COLO668 (cell line): Measurements from ENCODE around the gene GNPTG.
A peak's percentile ranks its signal among the peaks of the same experiment; 100 is the strongest.
"Not testable (repeated sequence)": the region's sequence is repeated elsewhere in the genome, so short reads cannot be mapped to it uniquely, and the experiment has no call there.

ENCODE experiments used
- DNase-seq: peaks from one replicate; lab custom pipeline; 2025; ENCODE audit not compliant: unreplicated experiment; lab: John Stamatoyannopoulos, UW

GNPTG gene

GRCh38 chr16:1318268-1318545 lies 33.5 kb upstream of the GNPTG start:
- no peak for DNase-seq

DNA sequence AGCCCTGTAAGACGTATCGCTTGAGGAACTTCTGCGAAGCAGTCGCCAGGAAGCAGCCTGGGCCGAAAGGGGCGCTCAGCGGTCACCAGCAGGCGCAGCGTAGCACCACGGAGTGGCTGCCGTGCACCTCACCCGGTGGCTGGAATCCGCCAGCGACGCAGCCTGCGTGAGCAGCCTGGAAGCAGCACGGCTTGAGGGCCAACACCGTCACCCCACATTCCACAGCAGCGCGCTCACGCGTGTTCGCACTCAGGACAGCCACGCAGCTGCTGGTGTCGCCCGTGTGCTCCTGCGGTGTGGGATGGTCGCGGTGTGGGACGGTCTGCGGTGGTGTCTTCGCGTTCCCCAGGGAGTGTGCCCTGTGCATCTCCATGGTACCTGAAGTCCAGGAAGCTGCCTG lies 32.7 kb upstream of the GNPTG start:
- no peak for DNase-seq

DNA sequence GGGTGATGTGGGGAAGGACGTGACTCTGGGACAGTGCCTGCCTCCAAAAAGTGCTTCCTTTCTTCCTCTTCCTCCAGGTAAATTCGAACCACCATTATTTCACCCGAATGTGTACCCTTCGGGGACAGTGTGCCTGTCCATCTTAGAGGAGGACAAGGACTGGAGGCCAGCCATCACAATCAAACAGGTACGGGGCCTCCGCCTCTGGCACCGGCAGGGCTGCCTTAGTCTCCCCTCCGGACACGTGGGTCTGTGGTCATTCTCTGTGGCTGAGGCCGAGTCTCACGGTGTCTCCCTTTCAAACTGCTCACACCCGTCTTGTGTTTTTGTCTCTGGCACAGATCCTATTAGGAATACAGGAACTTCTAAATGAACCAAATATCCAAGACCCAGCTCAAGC lies 31.6 kb upstream of the GNPTG start:
- no peak for DNase-seq

- DNase-seq = no peak
Observed at GRCh38 chr16:1320658-1321240, 31.0 kb upstream of the GNPTG start.

DNA sequence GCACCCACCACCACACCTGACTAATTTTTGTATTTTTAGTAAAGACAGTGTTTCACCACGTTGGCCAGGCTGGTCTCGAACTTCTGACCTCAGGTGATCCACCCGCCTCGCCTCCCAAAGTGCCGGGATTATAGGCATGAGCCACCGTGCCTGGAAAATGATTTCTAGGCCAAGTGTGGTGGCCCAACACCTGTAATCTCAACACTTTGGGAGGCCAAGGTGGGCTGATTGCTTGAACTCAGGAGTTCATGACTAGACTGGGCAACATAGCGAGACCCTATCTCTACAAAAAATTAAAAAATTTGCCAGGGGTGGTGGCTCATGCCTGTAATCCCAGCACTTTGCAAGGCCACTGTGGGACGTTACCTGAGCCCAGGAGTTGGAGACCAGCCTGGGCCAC lies 29.3 kb upstream of the GNPTG start:
- DNase-seq = no peak

DNA sequence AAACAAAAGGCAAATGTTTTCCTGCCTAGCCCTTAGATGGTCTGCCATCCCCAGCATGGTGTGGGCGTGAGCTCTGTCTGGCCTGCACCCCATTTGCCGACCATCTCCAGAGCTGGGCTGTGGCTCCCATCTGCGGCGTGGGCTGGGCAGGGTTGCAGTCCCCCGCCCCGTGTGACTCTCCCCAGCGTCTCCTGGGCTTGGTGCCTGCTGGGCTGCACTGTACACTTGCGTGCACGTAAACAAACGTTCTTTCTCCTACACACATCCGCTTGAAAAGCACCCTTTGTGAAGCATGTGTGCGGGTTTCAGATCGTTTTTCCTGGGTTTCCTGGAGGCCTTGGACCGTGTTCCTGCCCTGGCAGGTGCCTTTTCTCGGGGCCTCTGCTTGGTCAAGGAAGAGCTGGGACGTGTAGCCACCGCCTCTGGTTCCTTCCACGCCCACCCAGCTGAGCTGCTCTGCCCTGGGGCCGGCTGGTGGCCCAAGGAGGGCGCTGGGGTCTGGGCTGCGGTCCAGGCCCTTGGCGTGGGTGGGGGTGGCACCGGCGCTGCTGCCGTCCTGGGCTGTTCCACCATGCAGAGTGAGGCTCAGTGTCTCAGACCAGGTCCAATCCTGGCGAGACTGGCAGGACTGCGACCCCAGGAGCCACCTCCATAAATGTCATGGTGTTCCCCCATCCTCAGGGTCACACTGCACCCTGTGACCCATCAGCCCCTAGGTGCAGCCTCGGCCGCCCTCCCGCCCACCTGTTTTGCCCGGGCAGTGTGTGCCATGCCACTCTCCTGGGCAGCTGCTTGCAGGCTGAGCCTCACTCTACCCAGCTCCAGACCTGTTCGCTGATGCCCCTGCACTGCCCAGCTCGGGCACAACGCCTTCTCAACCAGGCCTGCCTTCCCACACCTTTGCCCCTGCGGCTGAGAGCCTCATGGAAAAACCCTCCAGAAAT lies 28.2 kb upstream of the GNPTG start:
- DNase-seq = no peak

GRCh38 chr16:1324286-1324826 lies 27.4 kb upstream of the GNPTG start:
- DNase-seq = no peak

- no peak for DNase-seq
Observed at GRCh38 chr16:1325261-1325660, 26.5 kb upstream of the GNPTG start.

DNA sequence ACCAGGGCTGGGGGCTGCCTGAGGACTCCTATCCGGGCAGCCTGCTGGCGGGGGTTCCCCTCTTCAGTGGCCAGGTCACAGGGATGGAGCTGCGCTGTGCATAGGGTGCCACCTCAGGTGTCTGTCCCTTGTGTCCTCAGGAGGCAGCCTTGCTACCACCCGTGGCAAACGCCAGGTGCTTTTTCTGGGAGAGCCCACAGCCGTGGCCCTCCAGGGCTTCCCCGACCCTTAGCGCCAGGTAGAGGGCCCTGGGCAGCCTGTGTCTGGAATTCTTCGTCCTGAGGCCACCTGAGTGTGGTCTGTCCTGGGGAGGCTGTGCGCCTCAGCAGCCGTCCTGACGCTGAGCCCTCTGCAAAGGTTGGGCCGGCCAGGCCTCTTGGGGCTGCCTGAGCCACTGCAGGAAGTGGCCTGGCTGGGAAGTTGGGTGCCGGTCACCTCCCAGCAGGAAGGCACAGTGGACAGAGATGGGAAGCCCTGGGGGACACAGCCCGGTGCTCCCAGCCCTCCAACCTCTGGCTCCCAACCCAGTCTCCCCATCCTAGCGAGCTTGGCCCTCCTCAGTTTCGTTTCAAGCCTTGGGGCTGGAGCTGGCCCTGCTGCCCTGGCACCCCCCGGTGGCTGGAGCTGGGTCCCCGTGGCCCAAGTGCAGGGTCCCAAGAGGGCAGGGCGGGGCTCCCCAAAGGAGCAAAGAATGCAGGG lies 25.9 kb upstream of the GNPTG start:
- no peak for DNase-seq

DNA sequence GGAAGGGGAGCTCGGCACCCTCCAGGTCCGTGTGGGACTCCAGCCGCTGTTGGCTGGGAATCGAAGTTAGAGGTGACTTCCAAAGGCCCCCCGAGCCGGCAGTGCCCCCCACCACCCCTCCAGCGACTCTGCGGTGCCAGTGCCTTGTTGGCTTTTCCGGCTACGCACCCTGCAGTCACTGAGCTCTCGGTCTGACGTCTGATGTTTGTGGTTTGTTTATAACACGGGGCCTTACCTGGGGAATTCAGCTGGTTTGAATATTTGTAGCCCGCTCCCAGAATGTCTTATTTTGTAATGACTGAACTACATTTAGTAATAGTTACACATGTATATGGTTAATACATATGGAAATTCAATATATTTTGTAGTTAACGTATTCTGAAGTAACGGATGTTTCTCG lies 25.3 kb upstream of the GNPTG start:
- DNase-seq = no peak

GRCh38 chr16:1326946-1327618 lies 24.6 kb upstream of the GNPTG start:
- no peak for DNase-seq

DNA sequence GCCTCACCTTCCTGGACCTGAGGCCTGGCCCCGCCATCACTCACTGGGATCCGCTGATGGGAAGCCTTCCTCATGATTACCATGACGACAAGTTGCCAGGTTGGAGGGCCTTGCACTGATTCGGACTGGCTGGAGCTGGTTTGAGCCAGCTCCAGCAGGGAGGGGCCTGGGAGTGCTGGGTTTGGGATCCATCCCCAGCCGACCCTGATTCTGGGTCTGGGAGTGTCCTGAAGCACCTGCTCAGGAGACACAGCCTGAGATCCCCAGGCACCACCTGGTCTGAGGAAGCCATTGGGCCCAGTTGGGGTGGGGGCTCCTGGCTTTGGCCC lies 24.1 kb upstream of the GNPTG start:
- peak; percentile 49 for DNase-seq

DNA sequence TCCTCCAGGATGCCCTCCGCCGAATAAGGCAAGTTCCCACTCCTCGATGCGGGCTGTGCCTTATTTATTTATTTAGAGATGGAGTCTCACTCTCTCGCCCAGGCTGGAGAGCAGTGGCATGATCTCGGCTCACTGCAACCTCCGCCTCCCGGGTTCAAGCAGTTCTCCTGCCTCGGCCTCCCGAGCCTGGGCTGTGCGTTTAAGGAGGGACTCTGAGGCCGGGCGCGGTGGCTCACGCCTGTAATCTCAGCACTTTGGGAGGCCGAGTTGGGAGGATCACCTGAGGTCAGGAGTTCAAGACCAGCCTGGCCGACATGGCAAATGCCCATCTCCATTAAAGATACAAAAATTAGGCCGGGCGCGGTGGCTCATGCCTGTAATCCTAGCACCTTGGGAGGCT lies 23.6 kb upstream of the GNPTG start:
- DNase-seq = not testable (repeated sequence)

GRCh38 chr16:1328961-1329360 lies 22.8 kb upstream of the GNPTG start:
- not testable (repeated sequence) for DNase-seq

DNA sequence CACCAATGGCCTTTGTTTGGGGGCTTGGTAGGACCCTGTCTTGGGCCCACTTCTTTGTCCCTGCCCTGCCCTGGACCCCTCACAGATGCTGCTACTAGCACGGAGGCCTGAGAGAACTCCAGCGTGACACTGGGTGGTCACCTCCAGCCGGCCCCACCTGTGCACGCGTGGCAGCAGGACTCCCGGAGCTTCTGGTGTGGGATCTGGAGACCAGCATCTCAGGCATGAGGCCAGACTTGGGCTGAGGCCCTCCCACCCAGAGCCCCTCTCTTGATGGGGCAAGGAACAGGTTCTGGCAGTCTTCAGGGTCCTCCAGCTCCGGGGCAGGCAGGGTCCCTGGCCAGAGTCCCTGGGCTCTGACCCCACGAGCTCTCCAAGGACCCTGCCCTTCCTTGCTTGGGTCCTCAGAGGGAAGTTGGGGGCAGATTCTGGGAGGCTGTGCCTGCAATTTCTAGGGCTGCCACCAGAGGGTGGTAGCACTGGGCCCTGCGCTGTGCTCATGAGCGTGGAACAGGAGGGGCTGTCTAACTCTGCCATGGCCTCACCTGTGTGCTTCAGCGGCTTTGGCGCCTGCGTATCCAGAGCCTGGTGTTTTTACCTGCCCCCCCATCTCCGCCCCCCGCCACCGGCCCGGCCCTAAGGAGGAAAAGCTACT lies 21.3 kb upstream of the GNPTG start:
- peak; percentile 38 for DNase-seq

DNA sequence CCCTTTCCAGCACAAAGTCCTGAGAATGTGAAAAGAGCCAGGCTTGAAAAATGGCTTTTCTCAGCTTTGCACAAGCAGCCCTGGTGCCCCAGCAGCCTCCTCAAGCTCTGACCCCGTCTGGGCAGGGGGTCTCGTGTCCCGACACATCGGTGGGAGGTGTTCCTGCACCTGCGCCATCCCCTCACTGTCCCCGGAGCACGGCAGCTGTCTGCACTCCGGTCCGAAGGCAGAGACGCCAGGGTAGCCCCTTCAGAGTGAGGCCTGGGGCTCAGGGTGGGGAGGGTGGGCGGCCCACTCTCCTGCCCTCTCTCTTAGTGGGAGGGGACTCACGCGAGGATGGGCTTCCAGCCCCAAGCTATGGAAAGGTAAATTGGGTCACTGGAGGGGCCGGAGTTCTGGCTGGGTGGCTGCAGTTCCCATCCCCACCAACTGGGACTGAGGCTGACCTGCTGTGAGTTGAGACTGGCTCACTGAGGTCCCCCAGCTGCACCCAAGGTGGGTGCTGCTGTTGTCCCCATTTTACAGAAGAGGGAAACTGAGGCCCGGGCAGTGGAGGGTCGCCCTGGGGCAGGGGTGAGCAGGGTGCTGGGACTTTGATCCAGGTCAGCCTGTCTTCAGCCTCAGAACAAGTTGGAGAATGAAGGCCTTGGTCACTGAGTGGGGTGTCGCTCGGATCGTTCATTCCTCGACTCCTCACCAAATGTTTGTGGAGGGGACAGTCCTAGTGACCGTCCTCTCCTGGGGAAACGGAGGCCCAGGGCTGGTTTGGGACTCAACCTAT lies 20.6 kb upstream of the GNPTG start:
- DNase-seq = no peak

DNA sequence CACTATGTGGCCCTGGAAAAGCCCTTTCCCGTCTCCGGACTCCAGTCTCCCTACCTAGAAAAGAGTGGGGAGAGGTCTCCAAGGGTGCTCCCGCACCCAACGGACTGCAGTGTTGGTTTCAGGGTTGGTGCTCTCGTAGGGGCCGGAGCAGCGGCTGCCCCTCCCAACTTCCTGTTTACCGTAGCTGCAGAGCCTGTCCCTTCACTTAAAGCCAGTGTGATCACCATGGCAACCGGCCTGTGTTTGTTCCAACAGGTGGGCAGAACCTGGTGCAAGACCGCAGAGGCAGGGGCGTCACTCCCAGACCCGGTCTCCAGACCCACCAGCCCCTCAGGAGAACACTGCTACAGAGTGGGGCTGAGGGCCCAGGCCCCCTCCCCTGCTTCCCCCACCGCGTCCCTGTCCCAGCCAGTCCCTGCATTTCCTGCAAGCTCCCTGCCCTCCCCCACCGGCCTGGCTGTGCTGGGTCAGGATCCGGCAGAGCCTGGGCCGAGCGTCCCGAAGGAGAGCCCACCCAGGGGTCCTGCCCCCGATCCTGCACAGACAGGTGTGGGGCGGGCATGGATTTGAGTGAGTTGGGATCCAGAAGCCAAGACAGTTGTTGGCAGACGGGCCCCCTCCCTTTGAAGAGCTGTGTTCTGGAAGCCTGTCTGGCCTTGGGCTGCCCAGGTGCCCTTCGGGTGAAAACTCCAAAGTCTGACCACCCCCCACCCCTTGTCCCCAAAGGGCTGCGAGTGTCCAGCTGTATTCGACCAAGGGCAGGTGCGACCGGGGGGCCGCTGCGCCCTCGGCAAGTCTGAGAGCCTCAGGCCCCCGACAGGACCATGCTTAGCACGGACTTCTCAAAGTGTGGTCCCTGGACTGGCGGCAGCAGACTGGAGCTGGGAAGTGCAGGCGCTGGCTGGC lies 19.8 kb upstream of the GNPTG start:
- peak; percentile 94 for DNase-seq

DNA sequence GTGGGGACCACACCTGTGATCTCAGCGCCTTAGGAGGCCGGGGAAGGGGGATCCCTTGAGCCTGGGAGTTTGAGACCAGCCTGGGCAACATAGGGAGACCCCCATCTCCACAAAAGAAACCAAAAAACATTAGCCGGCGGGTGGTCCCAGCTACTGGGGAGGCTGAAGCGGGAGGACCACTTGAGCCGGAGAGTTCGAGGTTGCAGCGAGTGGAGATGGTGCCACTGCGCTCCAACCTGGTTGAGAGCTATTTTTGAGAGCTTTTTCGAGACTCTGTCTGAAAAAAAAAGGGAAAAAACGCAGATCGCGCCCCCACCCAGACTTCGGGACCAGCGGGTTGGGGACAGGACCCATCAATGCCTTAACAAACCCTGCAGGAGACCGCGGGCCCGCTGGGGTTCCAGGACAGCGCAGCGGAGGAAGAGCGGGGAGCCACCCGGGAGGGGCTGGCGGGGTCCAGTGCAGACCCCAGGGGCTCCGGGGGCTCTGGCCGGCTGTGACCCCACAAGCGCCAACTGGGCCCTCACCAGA lies 19.0 kb upstream of the GNPTG start:
- no peak for DNase-seq
